Stimulated activated naive B cell treated with anti-CD40 and anti-IgM and Interleukin-4, amounts not matched to agents 10 μg/mL and 1 μg/mL and 100 μg/mL, for 72 hours (primary cell): ENCODE results near the gene ELL.

Source experiments
- ATAC-seq, 2 donors: fragments of 150-1000 bp; cut with Tn5 transposase; replicated peaks; 2 replicates each; pipeline ENCODE4 v1.10.0; 2021; ENCODE audit warnings: moderate library complexity in 1 of 2
- DNase-seq: peaks from one replicate; pipeline ENCODE4 v3.0.0; 2021
- H3K27ac Mint-ChIP-seq: one replicate; pipeline ENCODE4 v1.8.0; 2022; ENCODE audit warnings: mild to moderate bottlenecking, mixed read lengths
- H3K27me3 Mint-ChIP-seq, 2 donors: one replicate each; pipeline ENCODE4 v1.8.0; 2022; ENCODE audit warnings: mixed read lengths in 2 of 2
- H3K36me3 Mint-ChIP-seq, 2 donors: one replicate each; pipeline ENCODE4 v1.8.0; 2022; ENCODE audit warnings: mixed read lengths in 2 of 2, mild to moderate bottlenecking in 1 of 2
- H3K4me1 Mint-ChIP-seq, 2 donors: one replicate each; pipeline ENCODE4 v1.8.0; 2022; ENCODE audit warnings: mixed read lengths in 2 of 2, mild to moderate bottlenecking in 1 of 2
- H3K4me3 Mint-ChIP-seq, 2 donors: one replicate each; pipeline ENCODE4 v1.8.0; 2022; ENCODE audit warnings: mild to moderate bottlenecking in 2 of 2, mixed read lengths in 2 of 2, moderate library complexity in 1 of 2
- H3K9me3 Mint-ChIP-seq, 2 donors: one replicate each; pipeline ENCODE4 v1.8.0; 2022; ENCODE audit warnings: mixed read lengths in 2 of 2, mild to moderate bottlenecking in 1 of 2

The ELL gene

GRCh38 chr19:18495204-18495911 lies 26.5 kb downstream of the ELL start:
- H3K36me3 Mint-ChIP-seq = peaks cover 6 to 8% of the 10 kb centered on the region in 2 donors
- no peak for DNase-seq
- no peaks in the 10 kb centered on the region for H3K27me3 Mint-ChIP-seq
- H3K4me1 Mint-ChIP-seq = peaks cover 47 to 61% of the 10 kb centered on the region in 2 donors
- H3K27ac Mint-ChIP-seq = peak overlapping the region; percentile 69
- no peak for ATAC-seq
- no peaks in the 10 kb centered on the region for H3K9me3 Mint-ChIP-seq
- no peak overlapping the region for H3K4me3 Mint-ChIP-seq

DNA sequence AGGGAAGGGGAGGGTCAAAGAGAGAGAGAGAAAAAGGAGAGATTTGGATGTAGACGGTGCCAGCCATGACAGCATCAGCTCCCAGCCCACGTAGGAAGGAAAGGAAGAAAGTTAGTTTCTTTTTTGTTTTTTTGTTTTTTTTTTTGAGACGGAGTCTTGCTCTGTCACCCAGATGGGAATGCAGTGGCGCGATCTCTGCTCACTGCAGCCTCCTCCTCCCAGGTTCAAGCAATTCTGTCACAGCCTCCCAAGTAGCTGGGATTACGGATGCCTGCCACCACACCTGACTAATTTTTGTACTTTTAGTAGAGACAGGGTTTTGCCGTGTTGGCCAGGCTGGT lies 27.6 kb downstream of the ELL start:
- Mint-ChIP-seq H3K27me3 (no peaks in the 10 kb centered on the region), H3K4me3 (no peak overlapping the region), H3K4me1 (peaks cover 45 to 61% of the 10 kb centered on the region in 2 donors), H3K27ac (peak overlapping the region; percentile 14), H3K36me3 (peaks cover 6 to 14% of the 10 kb centered on the region in 2 donors), H3K9me3 (no peaks in the 10 kb centered on the region)
- ATAC-seq (no peak), DNase-seq (no peak)

- H3K4me1 Mint-ChIP-seq = peaks cover 42 to 61% of the 10 kb centered on the region in 2 donors
- no peak for DNase-seq
- H3K9me3 Mint-ChIP-seq = no peaks in the 10 kb centered on the region
- peaks cover 6 to 14% of the 10 kb centered on the region in 2 donors for H3K36me3 Mint-ChIP-seq
- no peak overlapping the region for H3K4me3 Mint-ChIP-seq
- ATAC-seq = no peak
- no peak overlapping the region for H3K27ac Mint-ChIP-seq
- no peaks in the 10 kb centered on the region for H3K27me3 Mint-ChIP-seq
Measured at GRCh38 chr19:18493440-18494266, 28.2 kb downstream of the ELL start.

- Mint-ChIP-seq H3K36me3 (peaks cover 8 to 14% of the 10 kb centered on the region in 2 donors), H3K4me3 (no peak overlapping the region), H3K27me3 (no peaks in the 10 kb centered on the region), H3K27ac (no peak overlapping the region), H3K9me3 (no peaks in the 10 kb centered on the region), H3K4me1 (peaks cover 49 to 72% of the 10 kb centered on the region in 2 donors)
- ATAC-seq (no peak), DNase-seq (no peak)
Measured at GRCh38 chr19:18491995-18492953, 29.6 kb downstream of the ELL start.

- no peak for ATAC-seq
Measured at GRCh38 chr19:18490728-18491127, 31.1 kb downstream of the ELL start.

DNA sequence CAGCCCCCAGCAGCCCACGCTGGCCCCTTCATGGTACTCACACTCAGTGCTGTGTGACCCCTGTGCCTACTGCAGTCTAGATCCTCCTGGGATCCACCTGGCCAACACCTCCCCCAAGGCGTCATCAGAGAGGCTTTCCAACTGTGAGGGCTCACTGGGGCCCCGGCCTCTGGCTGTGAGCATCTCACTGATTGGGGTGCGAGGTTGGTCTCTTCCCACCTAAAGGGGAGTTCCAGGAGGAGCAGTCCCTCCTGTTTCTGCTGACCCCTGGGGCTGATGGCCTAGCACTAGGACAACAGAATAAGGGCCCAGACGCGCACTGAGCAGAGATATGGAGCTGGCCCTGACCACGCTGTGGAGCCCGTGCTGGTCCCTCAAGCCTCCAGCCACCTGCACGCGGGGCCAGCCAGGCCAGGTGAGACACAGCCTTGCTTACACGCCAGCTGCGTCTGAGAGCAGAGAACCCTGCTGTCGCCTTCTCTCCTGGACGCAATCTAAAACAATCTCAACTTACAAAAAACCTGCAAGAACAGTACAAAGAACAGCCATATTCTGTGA lies 32.2 kb downstream of the ELL start:
- H3K36me3 Mint-ChIP-seq = peaks cover 13 to 18% of the 10 kb centered on the region in 2 donors
- no peak overlapping the region for H3K27ac Mint-ChIP-seq
- peaks cover 42 to 71% of the 10 kb centered on the region in 2 donors for H3K4me1 Mint-ChIP-seq

More at GRCh38 chr19:18490728-18491127, 31.1 kb downstream of the ELL start:
- H3K9me3 Mint-ChIP-seq = no peaks in the 10 kb centered on the region
- no peak overlapping the region for H3K27ac Mint-ChIP-seq
- DNase-seq = no peak
- H3K36me3 Mint-ChIP-seq = peaks cover 13 to 18% of the 10 kb centered on the region in 2 donors
- peaks cover 42 to 71% of the 10 kb centered on the region in 2 donors for H3K4me1 Mint-ChIP-seq
- peak overlapping the region in 1 of 2 donors; percentile 6 for H3K4me3 Mint-ChIP-seq
- no peaks in the 10 kb centered on the region for H3K27me3 Mint-ChIP-seq

DNA sequence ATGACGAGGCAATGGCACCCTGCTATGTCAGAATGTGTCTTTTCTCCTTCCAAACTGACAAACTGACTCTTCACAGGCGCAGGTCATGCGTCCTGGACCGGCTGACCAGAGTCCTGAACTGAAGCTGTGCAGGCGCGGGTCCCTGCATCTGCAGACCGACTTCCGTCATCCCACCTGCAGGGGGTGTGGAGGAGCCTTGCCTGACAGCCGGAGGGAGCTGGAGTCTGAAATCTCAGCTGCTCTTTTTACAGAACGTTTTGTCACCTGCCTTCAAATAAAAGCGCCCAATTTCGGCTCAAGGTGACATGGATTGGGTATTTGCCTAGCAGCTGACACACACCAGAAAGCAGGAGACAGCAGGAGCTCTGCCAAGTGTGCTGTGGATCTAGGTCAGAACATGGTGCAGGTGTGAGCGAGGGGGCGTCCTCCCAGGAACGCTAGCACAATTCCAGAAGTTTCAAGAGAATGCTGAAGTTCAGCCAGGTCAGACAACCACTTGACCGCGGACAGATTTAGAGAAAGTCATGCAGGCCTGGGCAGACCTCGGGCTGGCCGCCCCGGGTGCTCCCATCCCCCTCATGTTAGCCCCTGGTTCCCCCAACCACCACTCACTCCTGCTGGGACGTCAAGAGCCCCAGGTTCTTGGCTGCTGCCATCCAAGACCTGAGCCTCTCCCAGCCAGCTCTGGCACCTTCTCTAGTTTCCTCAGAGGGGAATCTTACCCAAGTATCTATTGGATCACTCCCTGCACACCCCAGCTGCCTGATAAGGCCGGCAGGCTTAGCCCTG lies 32.8 kb downstream of the ELL start:
- DNase-seq = no peak
- ATAC-seq = no peak
- peaks cover 44 to 71% of the 10 kb centered on the region in 2 donors for H3K4me1 Mint-ChIP-seq
- no peaks in the 10 kb centered on the region for H3K27me3 Mint-ChIP-seq
- no peak overlapping the region for H3K27ac Mint-ChIP-seq
- H3K9me3 Mint-ChIP-seq = no peaks in the 10 kb centered on the region
- peaks cover 13 to 18% of the 10 kb centered on the region in 2 donors for H3K36me3 Mint-ChIP-seq
- H3K4me3 Mint-ChIP-seq = no peak overlapping the region

More for the DNA sequence above, 32.2 kb downstream of the ELL start:
- H3K27me3 Mint-ChIP-seq = no peaks in the 10 kb centered on the region
- DNase-seq (no peak), ATAC-seq (no peak)
- no peak overlapping the region for H3K4me3 Mint-ChIP-seq
- H3K9me3 Mint-ChIP-seq = no peaks in the 10 kb centered on the region

- ATAC-seq = peak in 1 of 2 donors; percentile 64
- H3K4me1 Mint-ChIP-seq = peaks cover 46 to 70% of the 10 kb centered on the region in 2 donors
- no peak for DNase-seq
- H3K27me3 Mint-ChIP-seq = no peaks in the 10 kb centered on the region
- peaks cover 13 to 22% of the 10 kb centered on the region in 2 donors for H3K36me3 Mint-ChIP-seq
- H3K4me3 Mint-ChIP-seq = no peak overlapping the region
- H3K27ac Mint-ChIP-seq = no peak overlapping the region
- no peaks in the 10 kb centered on the region for H3K9me3 Mint-ChIP-seq
Measured at GRCh38 chr19:18488403-18488723, 33.5 kb downstream of the ELL start.

- ATAC-seq (no peak), DNase-seq (no peak)
- Mint-ChIP-seq H3K4me3 (no peak overlapping the region), H3K36me3 (peaks cover 16 to 22% of the 10 kb centered on the region in 2 donors), H3K27me3 (no peaks in the 10 kb centered on the region), H3K27ac (peak overlapping the region; percentile 47), H3K9me3 (no peaks in the 10 kb centered on the region), H3K4me1 (peaks cover 50 to 76% of the 10 kb centered on the region in 2 donors)
Measured at GRCh38 chr19:18487576-18488402, 34.1 kb downstream of the ELL start.

- Mint-ChIP-seq H3K9me3 (no peaks in the 10 kb centered on the region), H3K27ac (no peak overlapping the region), H3K4me3 (no peak overlapping the region), H3K27me3 (no peaks in the 10 kb centered on the region), H3K36me3 (peaks cover 14 to 18% of the 10 kb centered on the region in 2 donors), H3K4me1 (peaks cover 53 to 86% of the 10 kb centered on the region in 2 donors)
- DNase-seq (no peak), ATAC-seq (no peak)
Measured at GRCh38 chr19:18486746-18487145, 35.1 kb downstream of the ELL start.

- no peak for ATAC-seq
- H3K27me3 Mint-ChIP-seq = no peaks in the 10 kb centered on the region
- no peak overlapping the region for H3K4me3 Mint-ChIP-seq
- H3K27ac Mint-ChIP-seq = no peak overlapping the region
- peaks cover 13 to 21% of the 10 kb centered on the region in 2 donors for H3K36me3 Mint-ChIP-seq
- H3K4me1 Mint-ChIP-seq = peaks cover 59 to 96% of the 10 kb centered on the region in 2 donors
- DNase-seq = no peak
- H3K9me3 Mint-ChIP-seq = no peaks in the 10 kb centered on the region
Measured at GRCh38 chr19:18484992-18485391, 36.9 kb downstream of the ELL start.

- Mint-ChIP-seq H3K9me3 (no peaks in the 10 kb centered on the region), H3K4me1 (peaks cover 67 to 96% of the 10 kb centered on the region in 2 donors), H3K27me3 (no peaks in the 10 kb centered on the region), H3K27ac (peak overlapping the region; percentile 59), H3K4me3 (no peak overlapping the region), H3K36me3 (peaks cover 17 to 18% of the 10 kb centered on the region in 2 donors)
- DNase-seq (no peak), ATAC-seq (no peak)
Measured at GRCh38 chr19:18483119-18483890, 38.6 kb downstream of the ELL start.
